RWPE2 (cell line): ENCODE measurements around the gene OPN1LW.
"Not testable (repeated sequence)": the region's sequence is repeated elsewhere in the genome, so short reads cannot be mapped to it uniquely, and the experiment has no call there.

ENCODE experiments used
- ATAC-seq: fragments of 200-7000 bp; cut with Tn5 transposase; 3 replicates; pipeline ENCODE4 v1.9.1; 2021; ENCODE audit warnings: low read depth
- DNase-seq: peaks from one replicate; pipeline ENCODE4 v3.0.0-alpha.2; 2020; ENCODE audit warnings: low spot score
- H3K27ac ChIP-seq: fragments of 450-650 bp; 2 replicates; pipeline ENCODE4 v1.5.1; 2017; ENCODE audit warnings: mild to moderate bottlenecking; ENCODE audit not compliant: poor library complexity, severe bottlenecking
- H3K27me3 ChIP-seq: fragments of 250-450 bp; sonication (Bioruptor Pico); 2 replicates; pipeline ENCODE4 v1.5.1; 2021; ENCODE audit warnings: mild to moderate bottlenecking, moderate library complexity; ENCODE audit not compliant: insufficient read depth, poor library complexity, severe bottlenecking
- H3K36me3 ChIP-seq: fragments of 250-450 bp; sonication (Bioruptor Pico); 2 replicates; pipeline ENCODE4 v1.5.1; 2020; ENCODE audit warnings: low read depth, mild to moderate bottlenecking, moderate library complexity
- H3K4me1 ChIP-seq: fragments of 250-450 bp; sonication (Bioruptor Pico); 2 replicates; pipeline ENCODE4 v1.5.1; 2021; ENCODE audit warnings: mild to moderate bottlenecking, moderate library complexity; ENCODE audit not compliant: insufficient read depth, poor library complexity, severe bottlenecking
- H3K4me3 ChIP-seq: fragments of 250-450 bp; sonication (Bioruptor Pico); 2 replicates; pipeline ENCODE4 v1.5.1; 2021; ENCODE audit warnings: mild to moderate bottlenecking, moderate library complexity; ENCODE audit not compliant: severe bottlenecking
- H3K9me3 ChIP-seq: fragments of 250-450 bp; sonication (Bioruptor Pico); 2 replicates; pipeline ENCODE4 v1.5.1; 2021; ENCODE audit warnings: mild to moderate bottlenecking, moderate library complexity; ENCODE audit not compliant: severe bottlenecking

The OPN1LW gene

DNA sequence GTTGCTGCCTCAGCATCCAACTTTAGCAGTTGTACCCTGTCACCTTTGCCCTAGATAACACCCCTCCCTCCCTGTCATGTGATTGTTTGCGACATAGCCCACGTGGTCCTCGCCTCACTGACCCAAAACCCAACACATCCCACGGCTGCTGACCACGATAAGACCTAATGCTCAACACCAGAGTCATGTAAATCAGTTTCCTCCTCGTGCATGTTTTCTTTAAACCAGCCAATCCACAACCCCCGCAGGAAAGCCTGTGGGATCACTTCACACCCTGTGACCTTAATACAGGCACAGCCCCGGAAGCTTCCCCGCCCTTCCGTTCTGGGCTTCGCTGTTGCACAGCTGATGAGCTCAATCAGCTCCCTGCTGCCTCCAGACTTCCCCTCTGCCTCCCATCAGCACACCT is 28.5 kb downstream of the OPN1LW start:
- ATAC-seq, result peak; percentile 98
- DNase-seq, H3K4me3 ChIP-seq, H3K9me3 ChIP-seq, H3K27ac ChIP-seq, H3K4me1 ChIP-seq, H3K27me3 ChIP-seq, H3K36me3 ChIP-seq: not testable (repeated sequence)

- H3K4me1 ChIP-seq, H3K4me3 ChIP-seq, ATAC-seq, H3K9me3 ChIP-seq, H3K27ac ChIP-seq, H3K27me3 ChIP-seq, DNase-seq, H3K36me3 ChIP-seq: not testable (repeated sequence)
Measured at GRCh38 chrX:154174356-154174755, 30.3 kb downstream of the OPN1LW start.

DNA sequence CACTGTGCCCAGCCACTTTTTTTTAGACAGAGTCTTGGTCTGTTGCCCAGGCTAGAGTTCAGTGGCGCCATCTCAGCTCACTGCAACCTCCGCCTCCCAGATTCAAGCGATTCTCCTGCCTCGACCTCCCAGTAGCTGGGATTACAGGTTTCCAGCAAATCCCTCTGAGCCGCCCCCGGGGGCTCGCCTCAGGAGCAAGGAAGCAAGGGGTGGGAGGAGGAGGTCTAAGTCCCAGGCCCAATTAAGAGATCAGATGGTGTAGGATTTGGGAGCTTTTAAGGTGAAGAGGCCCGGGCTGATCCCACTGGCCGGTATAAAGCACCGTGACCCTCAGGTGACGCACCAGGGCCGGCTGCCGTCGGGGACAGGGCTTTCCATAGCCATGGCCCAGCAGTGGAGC is 38.3 kb downstream of the OPN1LW start, which contains the start of gene OPN1MW:
OPN1MW (plus strand) TSS at position 301 of the 400 bp plus-strand sequence; CDS start at position 383, 82 bp downstream.
- DNase-seq, H3K27ac ChIP-seq, H3K36me3 ChIP-seq, H3K27me3 ChIP-seq, H3K4me3 ChIP-seq, H3K9me3 ChIP-seq, H3K4me1 ChIP-seq, ATAC-seq: not testable (repeated sequence)

DNA sequence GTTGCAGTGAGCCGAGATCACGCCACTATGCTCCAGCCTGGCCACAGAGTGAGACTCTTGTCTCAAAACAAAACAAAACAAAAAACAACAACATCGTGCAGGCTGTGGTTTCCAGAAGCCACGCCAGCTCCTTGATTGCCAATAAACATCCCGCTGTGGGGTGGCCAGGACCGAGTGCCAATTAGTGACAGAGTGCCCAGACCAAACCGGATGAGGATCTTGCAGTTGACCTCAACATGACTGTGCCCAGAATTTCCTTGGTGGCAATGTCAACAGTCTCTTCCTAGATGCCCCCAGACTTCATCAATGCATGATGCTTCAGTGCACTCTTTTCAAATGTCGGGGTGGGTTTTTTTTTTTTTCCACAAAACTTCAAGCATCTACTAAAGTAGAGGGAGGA is 39.8 kb downstream of the OPN1LW start:
- H3K27me3 ChIP-seq, ATAC-seq, H3K9me3 ChIP-seq, H3K27ac ChIP-seq, H3K4me3 ChIP-seq, H3K36me3 ChIP-seq, DNase-seq, H3K4me1 ChIP-seq: not testable (repeated sequence)

- H3K27ac ChIP-seq, H3K36me3 ChIP-seq, H3K27me3 ChIP-seq, DNase-seq, ATAC-seq, H3K4me1 ChIP-seq, H3K9me3 ChIP-seq, H3K4me3 ChIP-seq: not testable (repeated sequence)
Measured at GRCh38 chrX:154192846-154193245, 48.8 kb downstream of the OPN1LW start.

GRCh38 chrX:154194316-154194715 is 50.3 kb downstream of the OPN1LW start:
- H3K4me3 ChIP-seq, H3K36me3 ChIP-seq, DNase-seq, ATAC-seq, H3K4me1 ChIP-seq, H3K9me3 ChIP-seq, H3K27me3 ChIP-seq, H3K27ac ChIP-seq: not testable (repeated sequence)

GRCh38 chrX:154196466-154196865 is 52.4 kb downstream of the OPN1LW start:
- not testable (repeated sequence) for DNase-seq, H3K4me3 ChIP-seq, H3K4me1 ChIP-seq, H3K27ac ChIP-seq, H3K36me3 ChIP-seq, H3K9me3 ChIP-seq, ATAC-seq, H3K27me3 ChIP-seq
